HEK293T (cell line): ENCODE data around the gene SLC22A12.

Source experiments
- ARNT ChIP-seq: fragments of 450-650 bp; IDR thresholded peaks from 2 replicates; pipeline ENCODE4 v1.6.1; 2017; ENCODE audit warnings: mild to moderate bottlenecking
- CTBP1 ChIP-seq: fragments of 450-650 bp; IDR thresholded peaks from 2 replicates; pipeline ENCODE4 v1.6.1; 2016; ENCODE audit warnings: borderline replicate concordance
- FOXK2 ChIP-seq: fragments of 450-650 bp; IDR thresholded peaks from 2 replicates; pipeline ENCODE4 v1.6.1; 2016; ENCODE audit warnings: mild to moderate bottlenecking
- FOXM1 ChIP-seq: fragments of 450-650 bp; IDR thresholded peaks from 2 replicates; pipeline ENCODE4 v1.6.1; 2017; ENCODE audit warnings: mild to moderate bottlenecking, borderline replicate concordance
- PKNOX1 ChIP-seq: fragments of 450-650 bp; IDR thresholded peaks from 2 replicates; pipeline ENCODE4 v1.6.1; 2016
- SP1 ChIP-seq: fragments of 450-650 bp; IDR thresholded peaks from 2 replicates; pipeline ENCODE4 v1.6.1; 2017
- ZNF384 ChIP-seq: fragments of 450-650 bp; IDR thresholded peaks from 2 replicates; pipeline ENCODE4 v1.6.1; 2016

GRCh38 chr11:64644647-64645275 is 53.7 kb downstream of the SLC22A12 start:
- no peak for TF ChIP-seq FOXM1
- TF ChIP-seq SP1: no peak
- TF ChIP-seq FOXK2: no peak
- no peak for TF ChIP-seq ZNF384
- TF ChIP-seq CTBP1: no peak
- 0 out of 2 replicates have a peak, but pooled peaks have one; percentile 3 for TF ChIP-seq PKNOX1
- TF ChIP-seq ARNT: no peak
